BJ (cell line): ENCODE data around the gene CDK16. TPM values are rescaled to one million over a fixed set of nuclear protein-coding genes. Genes with fewer than 3 reads are reported as not detected.

ENCODE experiments used
- CTCF ChIA-PET: fragments of 350-600 bp; formaldehyde crosslinking; extraction: SDS; loops from one replicate; lab custom pipeline; 2021; ENCODE audit warnings: antibody characterized with exemption, inconsistent platforms; lab: Yijun Ruan, JAX
- POLR2A ChIA-PET: fragments of 300-600 bp; sonication (Branson Sonifier 250); formaldehyde crosslinking; extraction: SDS; loops from one replicate; lab custom pipeline; 2021; ENCODE audit warnings: antibody characterized with exemption; lab: Charles Lee
- DNase-seq: peaks from one replicate; pipeline ENCODE4 v3.0.0-alpha.2; 2011; ENCODE audit warnings: low read depth
- H3K27me3 ChIP-seq: 2 replicates; pipeline ENCODE4 v1.6.0; 2011; ENCODE audit warnings: low read length; ENCODE audit not compliant: control insufficient read depth, insufficient read depth
- H3K36me3 ChIP-seq: 2 replicates; pipeline ENCODE4 v1.5.1; 2011; ENCODE audit warnings: low read length; ENCODE audit not compliant: control insufficient read depth, insufficient read depth
- H3K4me3 ChIP-seq: 2 replicates; pipeline ENCODE4 v1.5.1; 2011; ENCODE audit warnings: low read depth, mild to moderate bottlenecking, control low read depth, low read length
- polyA plus RNA-seq: library from polyadenylated mRNA; depleted of rRNA; stranded (reverse); fragments of >200 nt; gene quantifications from 2 replicates; pipeline ENCODE4 v1.2.3, GENCODE V29; 2011
- TF ChIP-seq, protein P1 (sequence below): IDR thresholded peaks from 2 replicates; pipeline ENCODE4 v1.5.1; 2011; ENCODE audit warnings: low read depth, mild to moderate bottlenecking, control low read depth, inconsistent platforms, low read length, moderate library complexity; ENCODE audit not compliant: insufficient read depth

CDK16 gene
- polyA plus RNA-seq, 1 experiment, result 167 TPM

- DNase-seq, result no peak
- Histone ChIP-seq H3K36me3 (peaks cover 15% of the 10 kb centered on the region), H3K4me3 (no peak overlapping the region), H3K27me3 (no peaks in the 10 kb centered on the region)
- CTCF ChIA-PET, result no interaction called here
- TF ChIP-seq, protein P1, sequence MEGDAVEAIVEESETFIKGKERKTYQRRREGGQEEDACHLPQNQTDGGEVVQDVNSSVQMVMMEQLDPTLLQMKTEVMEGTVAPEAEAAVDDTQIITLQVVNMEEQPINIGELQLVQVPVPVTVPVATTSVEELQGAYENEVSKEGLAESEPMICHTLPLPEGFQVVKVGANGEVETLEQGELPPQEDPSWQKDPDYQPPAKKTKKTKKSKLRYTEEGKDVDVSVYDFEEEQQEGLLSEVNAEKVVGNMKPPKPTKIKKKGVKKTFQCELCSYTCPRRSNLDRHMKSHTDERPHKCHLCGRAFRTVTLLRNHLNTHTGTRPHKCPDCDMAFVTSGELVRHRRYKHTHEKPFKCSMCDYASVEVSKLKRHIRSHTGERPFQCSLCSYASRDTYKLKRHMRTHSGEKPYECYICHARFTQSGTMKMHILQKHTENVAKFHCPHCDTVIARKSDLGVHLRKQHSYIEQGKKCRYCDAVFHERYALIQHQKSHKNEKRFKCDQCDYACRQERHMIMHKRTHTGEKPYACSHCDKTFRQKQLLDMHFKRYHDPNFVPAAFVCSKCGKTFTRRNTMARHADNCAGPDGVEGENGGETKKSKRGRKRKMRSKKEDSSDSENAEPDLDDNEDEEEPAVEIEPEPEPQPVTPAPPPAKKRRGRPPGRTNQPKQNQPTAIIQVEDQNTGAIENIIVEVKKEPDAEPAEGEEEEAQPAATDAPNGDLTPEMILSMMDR, result no peak
- POLR2A ChIA-PET, result no interaction called here
Measured at GRCh38 chrX:47222751-47223350, 4.4 kb downstream of the CDK16 start.

DNA sequence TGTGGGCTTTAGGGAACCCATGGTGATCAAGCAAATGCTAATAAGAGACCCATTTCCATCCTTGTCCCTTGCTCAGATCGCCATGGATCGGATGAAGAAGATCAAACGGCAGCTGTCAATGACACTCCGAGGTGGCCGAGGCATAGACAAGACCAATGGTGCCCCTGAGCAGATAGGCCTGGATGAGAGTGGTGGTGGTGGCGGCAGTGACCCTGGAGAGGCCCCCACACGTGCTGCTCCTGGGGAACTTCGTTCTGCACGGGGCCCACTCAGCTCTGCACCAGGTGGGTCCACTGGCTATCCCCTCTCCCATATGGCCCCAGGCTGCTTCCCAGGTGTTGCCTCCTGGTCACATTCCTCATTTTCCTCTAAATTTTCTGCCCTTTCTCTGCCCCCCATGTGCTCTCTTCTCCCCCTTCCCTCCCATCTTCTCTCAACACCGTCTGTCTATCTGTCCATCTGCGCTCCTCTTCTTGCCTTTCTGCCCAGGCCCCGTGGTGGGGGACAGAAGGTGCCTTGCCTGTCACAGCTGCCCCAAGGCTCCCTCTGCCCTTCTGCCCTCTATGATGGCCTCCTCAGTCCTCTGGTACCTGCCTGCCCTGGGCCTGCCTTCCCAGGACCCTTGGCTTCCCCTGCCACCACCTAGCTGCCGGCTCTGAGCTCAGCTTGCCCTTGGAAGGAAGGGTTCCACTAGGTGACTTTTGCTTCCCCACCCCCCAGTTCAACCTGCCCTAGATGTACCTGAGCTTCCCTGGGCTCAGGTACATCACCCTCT, 5.2 kb downstream of the CDK16 start:
- DNase-seq, result no peak
- TF ChIP-seq, protein P1, result no peak
- POLR2A ChIA-PET, result no interaction called here
- Histone ChIP-seq H3K36me3 (peaks cover 19% of the 10 kb centered on the region), H3K4me3 (no peak overlapping the region), H3K27me3 (no peaks in the 10 kb centered on the region)
- CTCF ChIA-PET, result no interaction called here

GRCh38 chrX:47224266-47224895, 5.9 kb downstream of the CDK16 start:
- Histone ChIP-seq H3K36me3 (peaks cover 19% of the 10 kb centered on the region), H3K4me3 (no peak overlapping the region), H3K27me3 (no peaks in the 10 kb centered on the region)
- no peak for DNase-seq
- TF ChIP-seq, protein P1, result no peak
- ChIA-PET CTCF (no interaction called here), POLR2A (no interaction called here)

GRCh38 chrX:47224896-47225290, 6.4 kb downstream of the CDK16 start:
- TF ChIP-seq, protein P1, result no peak
- ChIA-PET POLR2A (no interaction called here), CTCF (no interaction called here)
- no peak for DNase-seq
- Histone ChIP-seq H3K27me3 (no peaks in the 10 kb centered on the region), H3K36me3 (peaks cover 19% of the 10 kb centered on the region), H3K4me3 (no peak overlapping the region)

DNA sequence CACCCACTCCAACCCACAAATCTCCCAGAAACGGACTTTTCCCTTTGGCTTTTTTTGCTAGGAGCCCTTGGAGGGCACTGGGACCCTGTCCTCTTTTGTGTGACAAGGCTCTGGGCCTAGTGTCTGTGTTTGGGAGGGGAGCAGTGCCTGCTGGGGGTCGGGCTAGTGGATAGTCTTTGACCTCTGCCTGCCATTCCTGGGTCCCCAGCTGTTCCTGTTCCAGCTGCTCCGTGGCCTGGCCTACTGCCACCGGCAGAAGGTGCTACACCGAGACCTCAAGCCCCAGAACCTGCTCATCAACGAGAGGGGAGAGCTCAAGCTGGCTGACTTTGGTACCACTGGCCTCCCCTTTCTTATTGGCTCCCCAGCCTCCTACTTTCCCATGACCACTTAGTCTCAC, 7.6 kb downstream of the CDK16 start:
- no peaks in the 10 kb centered on the region for H3K27me3 ChIP-seq
- POLR2A ChIA-PET, result no interaction called here
- TF ChIP-seq, protein P1, result no peak
- no peak for DNase-seq
- peaks cover 19% of the 10 kb centered on the region for H3K36me3 ChIP-seq
- CTCF ChIA-PET, result no interaction called here
- no peak overlapping the region for H3K4me3 ChIP-seq
